ENCODE results near the gene CLCN6.
A peak's percentile ranks its signal among the peaks of the same experiment; 100 is the strongest.

The CLCN6 gene

DNA sequence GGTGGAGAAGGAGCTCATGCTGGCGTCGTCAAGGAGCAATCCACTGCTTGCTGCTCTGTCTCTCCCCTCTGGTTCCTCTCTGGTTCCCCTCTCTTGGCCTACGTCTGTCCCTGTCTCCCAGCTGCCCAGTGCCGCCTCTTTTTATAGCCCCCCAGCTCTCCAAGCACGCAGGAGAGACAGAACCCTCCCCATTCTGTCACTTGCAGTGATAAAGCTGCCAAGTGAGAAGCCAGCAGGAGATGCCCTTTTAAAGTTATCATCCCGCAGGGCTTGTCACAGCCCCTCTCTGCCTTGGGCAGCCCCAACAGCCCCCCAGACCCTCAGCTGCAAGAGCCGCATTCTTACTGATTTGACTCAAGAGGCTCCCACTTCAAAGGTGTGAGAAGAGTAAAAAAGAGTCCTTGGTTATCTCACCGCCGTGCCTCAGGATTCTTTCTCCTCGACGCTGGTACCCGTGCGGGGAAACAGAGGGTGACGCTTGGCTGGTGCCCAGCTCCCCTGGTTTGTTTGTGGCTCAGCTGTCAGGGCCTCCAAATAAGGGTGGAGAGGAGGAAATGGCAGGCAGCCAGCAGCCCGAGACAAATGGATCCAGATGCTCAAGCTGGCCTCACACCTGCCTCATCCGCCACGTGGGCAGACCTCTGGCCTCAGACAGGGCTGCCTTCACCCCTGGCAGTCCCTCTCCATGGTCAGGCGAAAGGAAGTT lies 41.8 kb downstream of the CLCN6 start, which contains the start of gene NPPA:
NPPA (minus strand) TSS at position 117 of the 706 bp plus-strand sequence; CDS start at position 18, 99 bp downstream.
- H3K27ac Mint-ChIP-seq: no peak within 1 kb of the TSS
- no peak for ATAC-seq
- no peak for DNase-seq
- H3K4me1 Mint-ChIP-seq: peaks cover 7% of the 10 kb centered on the region
- H3K27me3 Mint-ChIP-seq: peaks cover 12% of the 10 kb centered on the region
- H3K9me3 Mint-ChIP-seq: no peaks in the 10 kb centered on the region
- no peak within 1 kb of the TSS for H3K4me3 Mint-ChIP-seq

DNA sequence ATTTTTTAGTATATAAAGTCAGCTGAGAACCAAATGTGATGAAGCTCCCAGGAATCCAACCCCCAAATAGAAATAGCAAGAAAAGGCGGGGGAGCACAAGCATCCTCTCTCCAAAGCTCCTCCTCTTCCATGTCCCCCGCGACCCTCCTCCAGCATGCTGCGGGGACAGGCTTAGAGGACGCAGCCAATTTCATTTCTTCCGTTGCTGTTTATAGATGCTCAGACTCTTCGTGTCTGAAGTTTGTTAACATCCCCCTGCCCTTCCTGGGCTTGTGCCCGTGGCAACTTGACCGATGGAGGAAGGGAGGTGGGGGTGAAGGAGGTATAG lies 42.3 kb downstream of the CLCN6 start:
- Mint-ChIP-seq H3K27ac (no peak overlapping the region), H3K27me3 (peaks cover 18% of the 10 kb centered on the region), H3K4me1 (peaks cover 7% of the 10 kb centered on the region), H3K9me3 (no peaks in the 10 kb centered on the region), H3K4me3 (no peak overlapping the region)
- no peak for DNase-seq
- ATAC-seq: no peak

DNA sequence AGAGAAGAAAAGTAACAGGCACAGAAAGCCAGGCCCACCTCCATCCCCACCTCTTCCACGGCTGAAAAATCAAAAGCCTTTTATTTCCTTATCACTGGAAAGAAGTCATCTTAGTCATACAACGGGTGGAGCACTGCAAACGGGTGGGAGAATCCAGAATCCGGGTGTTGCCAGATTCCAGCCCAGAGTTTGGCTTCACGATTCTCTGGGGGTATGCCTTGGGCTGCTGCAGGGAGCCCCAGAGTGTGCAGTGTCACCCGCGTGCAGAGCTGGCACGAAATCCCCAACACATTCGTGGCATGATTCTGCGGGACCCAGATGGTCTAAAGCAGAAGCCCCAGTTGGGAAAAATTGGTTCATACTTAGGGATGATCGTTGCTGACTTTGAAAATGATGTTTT lies 44.2 kb downstream of the CLCN6 start:
- H3K27me3 Mint-ChIP-seq: peaks cover 36% of the 10 kb centered on the region
- H3K4me1 Mint-ChIP-seq: peaks cover 7% of the 10 kb centered on the region
- H3K9me3 Mint-ChIP-seq: no peaks in the 10 kb centered on the region
- no peak overlapping the region for H3K4me3 Mint-ChIP-seq
- H3K27ac Mint-ChIP-seq: no peak overlapping the region
- DNase-seq (no peak), ATAC-seq (no peak)

DNA sequence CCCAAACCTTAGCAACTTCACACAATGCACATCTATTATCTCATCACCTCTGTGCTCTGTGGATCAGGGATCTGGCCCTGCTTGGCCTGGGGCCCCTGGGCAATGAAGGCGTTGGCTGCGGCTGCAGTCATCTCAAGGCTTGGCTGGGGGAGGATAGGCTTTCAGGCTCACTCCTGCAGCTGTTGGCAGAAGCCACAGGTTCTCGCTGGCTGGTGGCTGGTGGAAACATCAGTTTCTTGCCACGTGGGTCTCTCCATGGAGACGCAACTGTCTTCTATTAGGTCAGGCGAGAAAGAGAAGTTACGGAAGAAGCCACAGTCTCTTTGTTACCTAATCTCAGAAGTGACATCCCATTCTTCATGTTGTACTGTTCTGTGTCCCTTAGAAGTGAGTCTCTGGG lies 45.2 kb downstream of the CLCN6 start:
- H3K27ac Mint-ChIP-seq: no peak overlapping the region
- no peaks in the 10 kb centered on the region for H3K9me3 Mint-ChIP-seq
- H3K4me1 Mint-ChIP-seq: peaks cover 7% of the 10 kb centered on the region
- H3K4me3 Mint-ChIP-seq: no peak overlapping the region
- ATAC-seq (no peak), DNase-seq (no peak)
- peaks cover 44% of the 10 kb centered on the region for H3K27me3 Mint-ChIP-seq

DNA sequence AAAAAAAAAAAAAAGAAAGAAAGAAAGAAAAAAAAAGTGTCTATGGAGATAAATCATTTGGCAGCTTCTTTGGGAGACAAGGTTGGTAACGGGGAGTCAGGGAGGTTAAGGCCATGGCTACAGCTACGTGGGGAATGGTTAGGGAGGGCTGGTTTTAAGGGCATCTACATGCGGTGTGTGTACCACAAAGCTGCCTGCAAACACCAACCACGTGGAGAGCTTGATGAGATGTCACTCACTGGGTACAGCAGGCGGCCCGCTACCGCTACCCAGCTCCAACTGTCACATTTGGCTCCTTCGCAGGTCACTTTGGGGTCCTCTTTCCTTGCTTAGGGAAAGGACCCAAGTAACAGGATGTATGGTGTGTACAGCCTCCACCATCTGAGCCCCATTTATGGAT lies 48.5 kb downstream of the CLCN6 start:
- Mint-ChIP-seq H3K4me3 (no peak overlapping the region), H3K4me1 (peaks cover 22% of the 10 kb centered on the region), H3K9me3 (no peaks in the 10 kb centered on the region), H3K27me3 (peaks cover 71% of the 10 kb centered on the region), H3K27ac (peak overlapping the region in 1 of 2 donors; percentile 19)
- no peak for DNase-seq
- ATAC-seq: no peak

DNA sequence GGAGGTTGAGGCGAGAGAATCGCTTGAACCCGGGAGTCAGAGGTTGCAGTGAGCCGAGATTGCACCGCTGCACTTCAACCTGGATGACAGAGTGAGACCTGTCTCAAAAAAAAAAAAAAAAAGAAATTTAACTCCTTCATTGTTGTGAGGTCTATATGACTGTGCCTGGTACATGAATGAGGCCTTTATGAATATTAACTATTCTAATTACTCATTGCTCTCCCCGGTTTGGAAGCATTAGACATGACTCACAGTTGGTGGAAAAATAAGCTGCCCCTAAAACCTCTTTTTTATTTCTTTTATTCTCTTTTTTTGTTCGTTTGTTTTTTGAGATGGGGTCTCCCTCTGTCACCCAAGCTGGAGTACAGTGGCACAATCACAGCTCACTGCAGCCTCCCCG lies 49.4 kb downstream of the CLCN6 start:
- Mint-ChIP-seq H3K27ac (no peak overlapping the region), H3K4me1 (peaks cover 22% of the 10 kb centered on the region), H3K9me3 (no peaks in the 10 kb centered on the region), H3K27me3 (peaks cover 81% of the 10 kb centered on the region), H3K4me3 (no peak overlapping the region)
- peak; percentile 45 for ATAC-seq
- no peak for DNase-seq

DNA sequence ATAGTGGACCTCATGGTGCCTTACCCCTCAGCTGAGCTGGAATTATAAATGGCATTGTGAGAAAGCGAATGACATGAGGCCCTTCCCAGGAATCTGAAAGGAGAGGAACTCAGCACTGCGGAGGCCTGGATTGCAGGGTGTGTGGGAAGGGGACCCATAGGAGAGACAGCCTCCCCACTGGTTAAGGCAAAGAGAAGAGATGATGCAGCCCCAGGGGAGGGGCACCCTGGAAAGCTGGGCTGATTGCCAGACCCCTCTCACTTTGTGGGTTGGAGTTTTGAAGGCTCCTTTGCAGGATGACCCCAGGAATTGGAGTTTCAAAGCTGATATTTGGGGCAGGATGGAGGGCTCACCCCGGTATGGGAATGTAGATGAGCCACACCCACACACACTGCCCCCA lies 50.7 kb downstream of the CLCN6 start:
- Mint-ChIP-seq H3K4me3 (no peak overlapping the region), H3K4me1 (peaks cover 15% of the 10 kb centered on the region), H3K9me3 (no peaks in the 10 kb centered on the region), H3K27me3 (peaks cover 86% of the 10 kb centered on the region), H3K27ac (no peak overlapping the region)
- ATAC-seq (no peak), DNase-seq (no peak)

DNA sequence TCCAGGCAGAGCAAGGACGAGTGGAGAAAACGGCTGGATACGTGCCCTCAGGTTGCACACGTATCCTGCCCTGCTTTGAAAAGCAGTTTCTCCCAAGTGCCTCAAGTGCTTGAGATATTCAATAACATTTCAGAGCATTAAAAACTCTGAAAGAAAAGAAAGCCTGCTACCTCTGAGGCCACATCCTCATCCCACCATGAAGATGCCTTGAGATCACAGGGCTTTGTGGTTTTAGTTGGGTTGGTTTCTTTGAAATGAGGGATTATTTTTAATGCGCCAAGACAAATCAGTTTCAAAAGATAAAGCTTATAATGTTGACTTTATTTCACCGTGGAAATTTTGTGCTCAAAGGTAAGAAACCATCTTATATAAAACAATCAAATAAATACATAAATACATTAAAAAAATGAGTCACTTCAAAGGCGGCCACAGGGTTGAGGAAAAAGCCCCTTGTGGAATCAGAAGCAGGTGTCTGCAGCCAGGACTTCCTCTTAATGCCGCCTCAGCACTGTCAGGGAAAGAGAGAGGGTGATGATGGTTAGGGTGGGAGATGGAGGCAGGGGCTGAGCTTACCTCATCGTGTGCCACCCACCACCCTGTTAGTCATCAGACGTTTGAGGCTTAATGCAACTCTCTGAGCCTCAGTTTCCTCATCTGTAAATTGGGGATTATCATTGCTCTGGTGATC lies 51.3 kb downstream of the CLCN6 start:
- ATAC-seq (no peak), DNase-seq (no peak)
- Mint-ChIP-seq H3K4me3 (no peak overlapping the region), H3K4me1 (peaks cover 15% of the 10 kb centered on the region), H3K9me3 (no peaks in the 10 kb centered on the region), H3K27me3 (peaks cover 88% of the 10 kb centered on the region), H3K27ac (no peak overlapping the region)

DNA sequence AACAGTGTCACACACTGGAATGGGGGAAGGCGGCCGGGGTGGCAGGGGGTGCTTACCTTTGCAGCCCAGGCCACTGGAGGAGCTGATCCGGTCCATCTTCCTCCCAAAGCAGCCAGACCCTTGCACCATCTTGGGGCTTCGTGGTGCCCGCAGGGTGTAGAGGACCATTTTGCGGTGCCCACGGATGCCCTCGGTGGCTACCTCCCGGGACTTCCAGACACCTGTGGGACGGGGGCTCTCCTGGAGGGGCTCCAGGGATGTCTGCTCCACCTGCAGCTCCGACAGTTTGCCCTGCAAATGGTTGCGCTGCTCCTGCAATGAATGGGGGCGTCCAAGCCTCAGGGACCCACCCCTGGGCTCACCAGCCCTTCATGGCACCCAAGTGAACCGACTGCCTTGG lies 52.2 kb downstream of the CLCN6 start:
- Mint-ChIP-seq H3K4me3 (no peak overlapping the region), H3K4me1 (peaks cover 15% of the 10 kb centered on the region), H3K27me3 (peaks cover 86% of the 10 kb centered on the region), H3K27ac (no peak overlapping the region), H3K9me3 (no peaks in the 10 kb centered on the region)
- no peak for ATAC-seq
- DNase-seq: no peak

DNA sequence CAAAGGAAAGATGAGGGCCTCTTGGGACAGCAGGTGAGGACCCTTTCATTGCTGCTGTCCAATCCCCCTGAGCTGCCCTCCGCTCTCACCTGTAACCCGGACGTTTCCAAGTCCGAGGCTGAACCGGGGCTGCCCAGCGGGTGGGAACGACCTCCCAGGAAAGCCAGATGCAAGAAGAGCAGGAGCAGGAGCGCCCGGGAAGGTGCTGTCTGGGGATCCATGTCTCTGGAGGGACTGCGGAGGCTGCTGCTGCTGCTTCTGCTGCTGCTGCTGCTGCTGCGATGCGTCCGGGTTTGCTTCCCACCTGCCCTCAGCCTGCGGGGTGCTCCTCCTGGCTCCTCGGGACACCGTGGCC lies 52.6 kb downstream of the CLCN6 start, which contains the start of gene NPPB:
NPPB (minus strand) TSS at position 333 of the 355 bp plus-strand sequence; CDS start at position 221, 112 bp downstream.
- ATAC-seq (no peak), DNase-seq (no peak)
- H3K9me3 Mint-ChIP-seq: no peaks in the 10 kb centered on the region
- no peak within 1 kb of the TSS for H3K27ac Mint-ChIP-seq
- no peak within 1 kb of the TSS for H3K4me3 Mint-ChIP-seq
- H3K4me1 Mint-ChIP-seq: peaks cover 15% of the 10 kb centered on the region
- H3K27me3 Mint-ChIP-seq: peaks cover 82% of the 10 kb centered on the region

DNA sequence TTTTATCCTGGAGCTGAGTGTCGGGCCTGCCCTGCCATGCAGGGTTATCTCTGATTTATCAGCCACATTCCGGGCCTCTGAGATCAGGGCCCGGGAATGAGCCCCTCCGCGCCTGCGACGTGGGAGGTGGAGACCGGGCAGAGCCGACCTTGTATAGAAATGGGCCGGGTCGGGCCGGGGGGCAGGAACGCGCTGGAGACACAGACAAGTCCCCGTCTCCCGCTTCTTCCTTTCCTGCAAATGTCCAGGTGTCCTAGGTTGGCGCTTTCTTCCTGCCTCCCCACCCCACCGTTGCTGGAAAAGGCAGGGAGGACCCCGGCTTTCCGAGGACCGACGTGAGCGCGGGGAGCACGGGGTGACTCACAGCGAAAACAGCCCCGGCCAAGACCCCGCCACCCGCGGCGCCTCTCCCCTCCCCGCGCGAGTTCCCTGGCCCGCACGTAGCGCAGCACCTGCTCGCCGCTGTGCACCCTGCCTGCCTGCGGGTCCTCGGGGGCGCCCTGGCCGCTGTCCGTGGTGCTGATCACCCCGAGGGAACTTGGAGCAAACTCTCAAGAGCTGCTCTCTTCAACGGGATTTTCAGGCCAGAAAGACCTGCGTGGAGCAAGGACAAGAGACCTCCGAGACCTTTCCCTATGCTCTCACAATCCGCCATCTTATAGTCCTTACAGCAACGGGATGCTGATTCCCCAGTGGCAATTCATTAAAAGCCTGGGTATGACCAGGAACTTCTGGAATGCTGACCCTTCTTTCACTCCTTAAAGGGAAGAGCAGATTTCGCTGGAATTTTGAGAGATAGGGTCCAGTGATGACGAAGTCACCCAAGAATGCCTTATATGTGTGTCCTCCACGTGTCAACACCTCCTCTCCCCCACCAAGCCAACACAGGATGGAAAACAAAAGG lies 53.2 kb downstream of the CLCN6 start:
- no peak overlapping the region for H3K4me3 Mint-ChIP-seq
- peaks cover 76% of the 10 kb centered on the region for H3K27me3 Mint-ChIP-seq
- DNase-seq: peak; percentile 66 to 71
- peak; percentile 82 for ATAC-seq
- no peak overlapping the region for H3K27ac Mint-ChIP-seq
- H3K4me1 Mint-ChIP-seq: peaks cover 15% of the 10 kb centered on the region
- no peaks in the 10 kb centered on the region for H3K9me3 Mint-ChIP-seq

DNA sequence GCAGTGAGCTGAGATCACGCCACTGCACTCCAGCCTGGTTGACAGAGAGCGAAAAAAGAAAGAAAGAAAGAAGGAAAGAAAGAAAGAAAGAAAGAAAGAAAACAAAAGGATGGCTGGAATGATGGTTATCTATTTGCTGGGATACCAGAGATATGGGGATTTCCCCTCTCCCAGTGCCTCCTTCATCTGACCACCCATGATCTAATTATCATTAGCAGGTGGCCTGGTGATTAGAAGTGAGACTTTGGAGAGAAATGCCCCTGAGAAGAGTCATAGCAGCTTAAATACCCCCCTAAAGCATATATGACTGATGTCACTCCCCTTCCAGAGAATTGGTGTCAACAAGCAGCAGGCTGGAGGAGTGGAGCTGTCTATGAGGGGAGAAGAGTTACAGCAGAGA lies 54.1 kb downstream of the CLCN6 start:
- Mint-ChIP-seq H3K27me3 (peaks cover 75% of the 10 kb centered on the region), H3K4me3 (no peak overlapping the region), H3K4me1 (peaks cover 15% of the 10 kb centered on the region), H3K9me3 (no peaks in the 10 kb centered on the region), H3K27ac (no peak overlapping the region)
- DNase-seq: no peak
- ATAC-seq: no peak

DNA sequence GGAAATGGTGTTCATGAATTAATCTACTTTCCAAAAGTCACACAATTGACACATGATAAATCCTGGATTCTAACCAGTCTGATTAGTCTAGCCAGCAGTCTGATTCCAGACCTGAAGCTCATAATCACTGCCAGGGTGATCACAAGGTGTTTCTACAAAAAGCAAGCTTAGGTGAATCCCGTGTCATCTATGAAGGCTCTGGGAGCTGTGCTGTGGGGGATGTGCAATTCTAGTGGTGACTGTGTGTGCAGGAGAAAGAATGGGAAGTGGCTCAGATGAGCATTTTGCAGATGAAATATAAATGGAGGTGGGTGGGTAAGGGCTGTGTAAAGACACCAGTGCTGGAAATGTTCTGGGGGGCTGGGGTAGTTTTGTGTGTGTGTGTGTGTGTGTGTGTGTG lies 54.6 kb downstream of the CLCN6 start:
- no peak overlapping the region for H3K4me3 Mint-ChIP-seq
- no peak overlapping the region for H3K27ac Mint-ChIP-seq
- H3K27me3 Mint-ChIP-seq: peaks cover 76% of the 10 kb centered on the region
- H3K4me1 Mint-ChIP-seq: peaks cover 15% of the 10 kb centered on the region
- ATAC-seq (no peak), DNase-seq (no peak)
- H3K9me3 Mint-ChIP-seq: no peaks in the 10 kb centered on the region

DNA sequence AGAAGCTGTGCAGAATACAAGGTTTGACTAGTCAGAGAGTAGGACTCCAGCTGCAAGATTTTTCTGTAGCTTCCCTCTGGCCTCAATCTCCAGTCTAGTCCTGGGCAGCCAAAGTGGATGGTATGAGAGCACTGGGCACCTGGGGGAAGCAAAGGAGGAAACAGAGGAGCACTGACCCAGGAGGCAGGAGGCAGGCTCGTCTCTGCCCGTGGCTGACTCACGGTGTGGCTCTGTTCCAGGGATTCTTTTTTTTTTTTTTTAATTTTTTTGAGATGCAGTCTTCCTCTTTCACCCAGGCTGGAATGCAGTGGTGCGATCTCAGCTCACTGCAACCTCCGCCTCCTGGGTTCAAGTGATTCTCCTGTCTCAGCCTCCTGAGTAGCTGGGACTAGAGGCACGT lies 56.9 kb downstream of the CLCN6 start:
- no peak for DNase-seq
- no peaks in the 10 kb centered on the region for H3K9me3 Mint-ChIP-seq
- H3K27me3 Mint-ChIP-seq: peaks cover 60% of the 10 kb centered on the region
- H3K4me1 Mint-ChIP-seq: no peaks in the 10 kb centered on the region
- H3K4me3 Mint-ChIP-seq: no peak overlapping the region
- ATAC-seq: no peak
- no peak overlapping the region for H3K27ac Mint-ChIP-seq

DNA sequence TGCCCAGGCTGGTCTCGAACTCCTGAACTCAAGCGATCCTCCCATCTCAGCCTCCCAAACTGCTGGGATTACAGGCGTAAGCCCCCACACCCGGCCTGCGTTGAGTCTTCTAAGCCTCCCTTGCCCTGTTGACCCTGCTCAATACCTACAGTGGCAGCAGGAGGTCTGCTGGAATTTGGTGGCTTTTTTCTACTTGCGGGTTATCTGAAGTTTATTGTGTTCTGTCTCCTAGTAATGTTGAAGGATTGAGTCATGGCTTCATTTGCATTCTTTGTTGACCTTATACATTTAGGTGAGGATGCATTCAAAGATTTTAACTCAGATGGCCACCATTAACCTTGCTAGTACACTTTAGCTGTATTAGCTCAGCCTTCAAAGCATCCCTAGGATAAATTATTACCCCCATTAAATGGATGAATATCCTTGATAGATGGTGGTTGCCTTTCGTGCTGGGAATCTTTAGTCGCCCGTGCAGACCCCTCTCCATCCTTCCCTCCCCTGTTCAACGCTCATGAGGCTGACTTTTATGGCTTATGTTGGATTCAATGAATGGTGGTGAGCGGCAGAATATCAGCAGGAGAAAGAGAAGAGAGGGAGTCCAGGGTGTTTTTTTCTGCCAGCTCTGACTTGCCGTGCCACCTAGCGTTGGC lies 62.5 kb downstream of the CLCN6 start:
- no peak for ATAC-seq
- no peak for DNase-seq
- Mint-ChIP-seq H3K4me3 (no peak overlapping the region), H3K27ac (no peak overlapping the region), H3K4me1 (no peaks in the 10 kb centered on the region), H3K9me3 (no peaks in the 10 kb centered on the region), H3K27me3 (peaks cover 42% of the 10 kb centered on the region)

Measured in stimulated activated naive CD8-positive, alpha-beta T cell treated with anti-CD3 and anti-CD28 coated beads, Interleukin-15, amount 100 ng/mL, for 72 hours (primary cell).